AG04450 (cell line): ENCODE measurements around the gene TFCP2. TPM values are rescaled to one million over a fixed set of nuclear protein-coding genes. Genes with fewer than 3 reads are reported as not detected.

ENCODE experiments used
- CTCF ChIA-PET: fragments of 300-600, 350-600 bp; formaldehyde crosslinking; extraction: SDS; loops from one replicate; lab custom pipeline; 2022; ENCODE audit warnings: antibody characterized with exemption, inconsistent platforms; lab: Charles Lee
- POLR2A ChIA-PET: fragments of 350-600 bp; formaldehyde crosslinking; extraction: SDS; loops from one replicate; lab custom pipeline; 2021; ENCODE audit warnings: antibody characterized with exemption, inconsistent platforms; lab: Yijun Ruan, JAX
- DNase-seq: peaks from one replicate; pipeline ENCODE4 v3.0.0-alpha.2; 2011; ENCODE audit warnings: low read depth, low spot score
- H3K27ac ChIP-seq: one replicate; pipeline ENCODE4 v1.5.1; 2012; ENCODE audit warnings: low read depth, low read length, control low read depth
- H3K27me3 ChIP-seq: one replicate; pipeline ENCODE4 v1.6.0; 2012; ENCODE audit warnings: low read length; ENCODE audit not compliant: control insufficient read depth, insufficient read depth
- H3K4me3 ChIP-seq: 2 replicates; pipeline ENCODE4 v1.5.1; 2011; ENCODE audit warnings: mild to moderate bottlenecking, low read depth, low read length, control low read depth
- H3K9me3 ChIP-seq: 2 replicates; pipeline ENCODE4 v1.5.1; 2012; ENCODE audit warnings: low read length; ENCODE audit not compliant: control insufficient read depth, insufficient read depth
- polyA plus RNA-seq: library from polyadenylated mRNA; depleted of rRNA; stranded (reverse); fragments of >200 nt; gene quantifications from 2 replicates; pipeline ENCODE4 v1.2.3, GENCODE V29; 2011
- TF ChIP-seq, protein P1 (sequence below): IDR thresholded peaks from 2 replicates; pipeline ENCODE4 v1.5.1; 2011; ENCODE audit warnings: low read depth, low read length, control low read depth, inconsistent platforms

TFCP2 gene
- polyA plus RNA-seq, 1 experiment, result 24.9 TPM

DNA sequence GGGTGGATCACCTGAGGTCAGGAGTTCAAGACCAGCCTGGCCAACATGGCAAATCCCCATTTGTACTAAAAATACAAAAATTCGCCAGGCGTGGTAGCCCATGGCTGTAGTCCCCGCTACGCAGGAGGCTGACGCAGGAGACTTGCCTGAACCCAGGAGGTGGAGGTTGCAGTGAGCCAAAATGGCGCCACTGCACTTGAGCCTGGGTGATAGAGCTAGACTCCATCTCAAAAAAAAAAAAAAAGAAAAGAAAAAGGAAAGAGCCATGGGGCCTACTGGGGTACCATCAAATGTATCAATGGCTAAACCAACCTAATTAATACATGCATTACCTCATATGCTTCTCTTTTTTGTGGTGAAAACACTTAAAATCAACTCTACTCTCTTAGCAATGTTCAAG lies 10.7 kb downstream of the TFCP2 start:
- no peak overlapping the region for H3K4me3 ChIP-seq
- H3K9me3 ChIP-seq, result no peaks in the 10 kb centered on the region; the same call in 1 of the 2 replicates
- H3K27ac ChIP-seq, result no peak overlapping the region
- TF ChIP-seq, protein P1, sequence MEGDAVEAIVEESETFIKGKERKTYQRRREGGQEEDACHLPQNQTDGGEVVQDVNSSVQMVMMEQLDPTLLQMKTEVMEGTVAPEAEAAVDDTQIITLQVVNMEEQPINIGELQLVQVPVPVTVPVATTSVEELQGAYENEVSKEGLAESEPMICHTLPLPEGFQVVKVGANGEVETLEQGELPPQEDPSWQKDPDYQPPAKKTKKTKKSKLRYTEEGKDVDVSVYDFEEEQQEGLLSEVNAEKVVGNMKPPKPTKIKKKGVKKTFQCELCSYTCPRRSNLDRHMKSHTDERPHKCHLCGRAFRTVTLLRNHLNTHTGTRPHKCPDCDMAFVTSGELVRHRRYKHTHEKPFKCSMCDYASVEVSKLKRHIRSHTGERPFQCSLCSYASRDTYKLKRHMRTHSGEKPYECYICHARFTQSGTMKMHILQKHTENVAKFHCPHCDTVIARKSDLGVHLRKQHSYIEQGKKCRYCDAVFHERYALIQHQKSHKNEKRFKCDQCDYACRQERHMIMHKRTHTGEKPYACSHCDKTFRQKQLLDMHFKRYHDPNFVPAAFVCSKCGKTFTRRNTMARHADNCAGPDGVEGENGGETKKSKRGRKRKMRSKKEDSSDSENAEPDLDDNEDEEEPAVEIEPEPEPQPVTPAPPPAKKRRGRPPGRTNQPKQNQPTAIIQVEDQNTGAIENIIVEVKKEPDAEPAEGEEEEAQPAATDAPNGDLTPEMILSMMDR, result no peak
- DNase-seq, result no peak
- POLR2A ChIA-PET, result no interaction called here
- CTCF ChIA-PET, result no interaction called here
- H3K27me3 ChIP-seq, result no peaks in the 10 kb centered on the region

DNA sequence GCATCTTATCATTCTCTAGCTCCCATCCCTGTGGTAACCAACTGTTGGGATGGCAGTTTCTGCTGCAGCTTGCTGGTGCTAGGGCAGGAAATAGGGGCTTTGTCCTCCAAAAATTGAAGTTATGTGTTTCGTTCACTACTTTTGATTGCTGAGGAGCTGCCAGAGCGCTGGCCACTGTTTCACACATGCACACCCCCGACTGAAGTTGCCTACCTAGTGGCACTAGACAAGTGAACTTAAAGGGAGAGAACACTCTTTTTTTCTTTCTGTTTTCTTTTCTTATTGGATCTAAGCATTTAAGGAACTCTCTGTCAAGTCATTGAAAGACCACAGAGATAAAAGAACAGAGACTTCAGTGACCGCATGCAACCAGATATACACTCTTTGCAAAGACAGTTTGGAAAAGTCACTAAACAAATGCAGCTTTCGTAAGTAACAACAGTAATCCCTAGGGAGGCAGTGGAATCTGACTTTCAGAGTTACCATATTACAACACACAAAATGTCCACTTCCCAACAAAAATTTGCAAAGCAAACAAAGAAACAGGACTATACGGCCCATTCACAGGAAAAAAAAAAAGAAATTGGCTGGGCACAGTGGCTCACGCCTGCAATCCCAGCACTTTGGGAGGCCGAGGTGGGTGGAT lies 12.0 kb downstream of the TFCP2 start:
- POLR2A ChIA-PET, result no interaction called here
- DNase-seq, result no peak

DNA sequence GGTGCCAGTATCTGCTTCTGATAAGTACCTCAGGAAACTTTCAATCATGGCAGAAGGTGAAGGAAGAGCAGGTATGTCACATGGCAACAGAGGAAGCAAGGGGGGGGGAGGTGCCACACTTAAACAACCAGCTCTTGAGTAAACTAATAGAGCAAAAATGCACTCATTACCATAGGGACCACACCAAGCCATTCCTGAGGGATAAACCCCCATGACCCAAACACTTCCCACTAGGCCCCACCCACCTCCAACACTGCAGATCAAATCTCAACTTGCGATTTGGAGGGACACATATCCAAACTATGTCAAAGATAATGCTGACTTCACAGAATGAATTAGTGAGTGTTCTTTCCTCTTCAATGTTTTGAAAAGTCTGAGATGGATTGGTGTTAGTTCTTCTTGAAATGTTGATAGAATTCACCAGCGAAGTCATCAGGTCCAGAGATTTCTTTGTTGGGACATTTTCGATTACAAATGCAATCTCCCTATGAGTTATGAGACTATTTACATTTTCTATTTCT lies 16.6 kb downstream of the TFCP2 start:
- no peaks in the 10 kb centered on the region for H3K27me3 ChIP-seq
- POLR2A ChIA-PET, result interaction anchor here (0.6 kb wide), 1 partner anchor 89 kb away, joined by 5 read pairs; no protein-coding TSS in a partner anchor
- H3K9me3 ChIP-seq, result no peaks in the 10 kb centered on the region
- no peak overlapping the region for H3K27ac ChIP-seq
- no peak for DNase-seq
- CTCF ChIA-PET, result no interaction called here
- H3K4me3 ChIP-seq, result no peak overlapping the region
- TF ChIP-seq, protein P1, result no peak

More for the DNA sequence above, 12.0 kb downstream of the TFCP2 start:
- CTCF ChIA-PET, result no interaction called here
- Histone ChIP-seq H3K27me3 (no peaks in the 10 kb centered on the region), H3K27ac (no peak overlapping the region), H3K4me3 (no peak overlapping the region), H3K9me3 (no peaks in the 10 kb centered on the region; the same call in 1 of the 2 replicates)
- TF ChIP-seq, protein P1, result no peak

DNA sequence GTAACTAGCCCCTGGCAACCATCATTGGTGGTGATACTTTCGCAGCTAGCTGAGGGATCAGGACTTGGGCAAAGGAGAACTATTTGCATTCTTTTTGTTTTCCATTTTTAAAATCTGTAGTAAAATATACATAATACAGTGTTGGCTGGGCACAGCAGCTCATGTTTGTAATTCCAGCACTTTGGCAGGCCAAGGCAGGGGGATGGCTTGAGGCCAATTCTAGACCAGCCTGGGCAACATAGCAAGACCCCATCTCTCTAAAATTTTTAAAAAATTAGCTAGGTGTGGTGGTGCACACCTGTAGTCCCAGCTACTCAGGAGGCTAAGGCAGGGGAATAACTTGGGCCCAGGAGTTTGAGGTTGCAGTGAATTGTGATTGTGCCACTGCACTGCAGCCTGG lies 20.0 kb downstream of the TFCP2 start:
- TF ChIP-seq, protein P1, result no peak
- Histone ChIP-seq H3K27ac (no peak overlapping the region), H3K9me3 (no peaks in the 10 kb centered on the region), H3K4me3 (no peak overlapping the region), H3K27me3 (no peaks in the 10 kb centered on the region)
- ChIA-PET POLR2A (interaction anchor here (0.6 kb wide), 2 partner anchors 65 to 70 kb away, joined by 4 to 5 read pairs; partner anchors contain the start of genes CSRNP2 and POU6F1), CTCF (interaction anchor here (0.6 kb wide), 1 partner anchor 65 kb away, joined by 3 read pairs; the partner anchor contains the start of gene POU6F1)
- no peak for DNase-seq

DNA sequence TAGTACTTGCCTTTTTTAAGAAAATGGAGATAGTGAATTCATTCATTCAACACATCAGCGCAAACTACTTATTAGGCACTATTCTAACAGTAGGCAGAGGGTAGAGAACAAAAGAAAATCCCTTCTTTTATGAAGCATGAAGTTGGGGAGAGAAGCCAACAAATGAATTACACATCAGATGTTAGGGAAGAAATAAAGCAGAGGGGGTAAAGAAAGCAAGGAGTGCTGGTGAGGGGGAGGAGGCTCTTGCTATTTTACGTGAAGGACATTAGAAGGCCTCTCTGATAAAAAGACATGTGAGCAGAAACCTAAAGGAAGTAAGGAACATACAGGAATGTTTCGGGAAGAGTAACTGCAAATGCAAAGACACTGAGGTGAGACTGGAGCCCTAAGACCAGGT lies 22.2 kb downstream of the TFCP2 start:
- Histone ChIP-seq H3K27ac (no peak overlapping the region), H3K9me3 (no peaks in the 10 kb centered on the region), H3K27me3 (no peaks in the 10 kb centered on the region), H3K4me3 (no peak overlapping the region)
- CTCF ChIA-PET, result no interaction called here
- POLR2A ChIA-PET, result no interaction called here
- TF ChIP-seq, protein P1, result no peak
- no peak for DNase-seq
